ENCODE results near the gene TCEA3.

Gene TCEA3

DNA sequence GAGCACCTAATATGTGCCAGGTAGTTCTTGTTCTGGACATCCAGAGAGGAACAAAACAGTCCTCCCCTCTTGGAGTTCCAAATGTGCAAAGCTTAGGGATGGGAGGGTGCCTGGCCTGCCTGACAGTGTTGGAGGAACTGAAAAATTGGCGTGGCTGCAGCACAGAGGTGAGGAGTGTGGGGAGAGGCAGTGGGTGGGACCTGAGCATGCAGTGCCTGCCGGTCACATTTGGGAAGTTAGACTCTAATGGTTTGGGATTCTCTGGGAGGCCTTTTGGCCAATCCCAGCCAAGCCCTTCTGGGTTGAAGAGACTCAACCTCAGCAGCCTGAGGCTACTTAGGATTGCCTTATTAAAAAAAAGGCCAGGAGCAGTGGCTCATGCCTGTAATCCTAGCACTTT lies 2.3 kb upstream of the TCEA3 start:
- DNase-seq (ENCODE audit: low read depth, low spot score) = no peak
- TF ChIP-seq SUZ12 (IDR thresholded peaks at IDR 0.05; ENCODE audit: extremely low read depth, insufficient read depth, insufficient read length) (no peak), YY1 (IDR thresholded peaks at IDR 0.05; ENCODE audit: insufficient read depth, insufficient read length) (no peak), ZNF274 (IDR thresholded peaks at IDR 0.05; ENCODE audit: low read depth, low read length) (no peak)
- Histone ChIP-seq H3K4me1 (ENCODE audit: insufficient read depth, insufficient read length) (no peaks in the 10 kb centered on the region), H3K27me3 (ENCODE audit: insufficient read depth, insufficient read length) (peaks cover 63% of the 10 kb centered on the region), H3K9ac (ENCODE audit: insufficient read length, low read depth) (no peak overlapping the region), H3K4me3 (ENCODE audit: insufficient read length, low read depth) (no peak overlapping the region), H3K9me3 (ENCODE audit: insufficient read depth, low read length) (no peaks in the 10 kb centered on the region), H3K36me3 (ENCODE audit: insufficient read depth, insufficient read length, low read length) (peaks cover 48% of the 10 kb centered on the region)

DNA sequence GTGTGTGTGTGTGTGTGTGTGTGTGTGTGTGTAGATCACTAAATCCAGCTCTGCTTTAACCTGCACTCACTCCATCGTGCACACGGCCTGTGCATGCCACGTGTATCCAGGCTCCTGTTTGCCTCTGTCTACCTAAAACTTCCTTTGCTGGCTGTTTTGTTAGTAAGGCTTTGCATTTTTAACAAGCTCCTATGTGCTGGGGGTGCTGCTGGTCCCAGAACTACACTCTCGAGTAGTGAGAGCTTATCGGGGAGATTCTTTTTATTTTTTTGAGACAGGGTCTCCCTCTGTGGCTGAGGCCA lies 596 bp upstream of the TCEA3 start:
- no peak overlapping the region for H3K4me3 ChIP-seq (ENCODE audit: insufficient read length, low read depth)
- H3K36me3 ChIP-seq (ENCODE audit: insufficient read depth, insufficient read length, low read length) = peaks cover 32% of the 10 kb centered on the region
- H3K9ac ChIP-seq (ENCODE audit: insufficient read length, low read depth) = peak overlapping the region; percentile 44
- DNase-seq (ENCODE audit: low read depth, low spot score) = no peak
- no peaks in the 10 kb centered on the region for H3K4me1 ChIP-seq (ENCODE audit: insufficient read depth, insufficient read length)
- TF ChIP-seq ZNF274 (IDR thresholded peaks at IDR 0.05; ENCODE audit: low read depth, low read length) (no peak), YY1 (IDR thresholded peaks at IDR 0.05; ENCODE audit: insufficient read depth, insufficient read length) (no peak), SUZ12 (IDR thresholded peaks at IDR 0.05; ENCODE audit: extremely low read depth, insufficient read depth, insufficient read length) (no peak)
- no peaks in the 10 kb centered on the region for H3K9me3 ChIP-seq (ENCODE audit: insufficient read depth, low read length)
- H3K27me3 ChIP-seq (ENCODE audit: insufficient read depth, insufficient read length) = peaks cover 80% of the 10 kb centered on the region

DNA sequence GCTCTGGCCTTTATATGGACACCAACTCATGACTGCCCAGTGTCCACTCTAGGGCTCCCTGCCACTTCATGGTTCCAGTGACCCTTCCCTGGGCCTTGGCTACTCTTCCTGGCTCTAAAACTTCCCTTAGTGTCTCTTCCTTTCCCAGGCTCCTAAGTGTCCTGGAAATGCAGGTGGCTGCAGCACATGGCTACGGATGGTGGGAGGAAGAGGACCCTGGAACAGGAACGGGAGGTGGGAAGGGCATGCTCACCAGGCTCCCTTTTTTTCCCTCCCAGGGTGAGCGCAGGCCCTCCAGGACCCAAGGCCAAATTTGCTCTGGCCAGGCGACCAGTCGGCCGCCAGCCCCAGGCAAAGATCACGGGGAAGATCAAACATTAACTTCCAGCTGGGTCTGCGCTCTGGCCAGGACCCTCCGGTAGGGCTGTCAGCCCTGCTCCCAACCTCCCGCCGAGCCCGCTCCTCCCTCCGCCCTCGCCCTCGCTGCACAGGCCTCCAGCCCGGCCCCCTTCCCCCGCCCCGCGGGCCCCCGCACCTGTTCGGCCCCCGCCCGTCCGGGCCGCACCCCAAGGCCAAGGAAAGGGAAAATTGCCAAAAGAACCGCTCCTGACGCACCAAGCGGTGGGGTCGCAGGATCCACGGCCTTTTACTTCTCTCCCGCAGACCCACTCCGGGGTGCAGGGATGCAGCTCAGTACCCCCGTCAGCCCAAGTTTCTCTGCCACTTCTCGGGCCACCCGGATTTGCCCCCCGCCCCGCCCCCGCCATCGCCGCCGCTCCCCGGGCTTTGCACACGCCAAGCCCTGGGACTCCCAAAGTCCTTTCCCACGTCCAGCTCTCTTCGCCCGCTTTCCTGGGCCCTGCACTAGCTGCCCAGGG lies 894 bp downstream of the TCEA3 start:
- DNase-seq (ENCODE audit: low read depth, low spot score) = no peak
- Histone ChIP-seq H3K9me3 (ENCODE audit: insufficient read depth, low read length) (no peaks in the 10 kb centered on the region), H3K36me3 (ENCODE audit: insufficient read depth, insufficient read length, low read length) (peaks cover 20% of the 10 kb centered on the region), H3K4me3 (ENCODE audit: insufficient read length, low read depth) (peak overlapping the region; percentile 19), H3K27me3 (ENCODE audit: insufficient read depth, insufficient read length) (peaks cover 92% of the 10 kb centered on the region), H3K4me1 (ENCODE audit: insufficient read depth, insufficient read length) (no peaks in the 10 kb centered on the region), H3K9ac (ENCODE audit: insufficient read length, low read depth) (no peak overlapping the region)
- TF ChIP-seq YY1 (IDR thresholded peaks at IDR 0.05; ENCODE audit: insufficient read depth, insufficient read length) (no peak), SUZ12 (IDR thresholded peaks at IDR 0.05; ENCODE audit: extremely low read depth, insufficient read depth, insufficient read length) (no peak), ZNF274 (IDR thresholded peaks at IDR 0.05; ENCODE audit: low read depth, low read length) (no peak)

DNA sequence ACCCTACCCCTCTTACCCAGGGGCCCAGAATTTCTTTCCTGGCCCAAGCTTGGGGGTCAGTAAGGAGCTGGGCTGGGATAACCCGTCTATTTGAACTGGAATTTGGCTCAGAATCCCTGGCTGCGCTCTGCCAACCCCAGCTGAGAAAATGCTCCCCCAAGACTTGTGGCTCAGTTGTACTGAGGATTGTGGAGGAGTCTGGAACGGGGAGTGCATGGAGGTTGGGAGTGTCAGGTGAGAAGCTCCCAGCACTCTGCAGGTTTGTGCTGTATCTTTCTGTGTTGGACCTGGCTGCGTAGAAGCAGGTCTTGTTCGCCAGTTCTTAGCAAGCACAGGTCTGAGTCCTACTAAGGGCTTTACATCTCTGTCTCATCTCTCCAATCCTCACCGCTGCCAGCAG lies 1.6 kb downstream of the TCEA3 start:
- TF ChIP-seq ZNF274 (IDR thresholded peaks at IDR 0.05; ENCODE audit: low read depth, low read length) (no peak), YY1 (IDR thresholded peaks at IDR 0.05; ENCODE audit: insufficient read depth, insufficient read length) (no peak), SUZ12 (IDR thresholded peaks at IDR 0.05; ENCODE audit: extremely low read depth, insufficient read depth, insufficient read length) (no peak)
- Histone ChIP-seq H3K9ac (ENCODE audit: insufficient read length, low read depth) (no peak overlapping the region), H3K27me3 (ENCODE audit: insufficient read depth, insufficient read length) (peaks cover 97% of the 10 kb centered on the region), H3K4me3 (ENCODE audit: insufficient read length, low read depth) (no peak overlapping the region), H3K36me3 (ENCODE audit: insufficient read depth, insufficient read length, low read length) (peaks cover 13% of the 10 kb centered on the region), H3K9me3 (ENCODE audit: insufficient read depth, low read length) (no peaks in the 10 kb centered on the region), H3K4me1 (ENCODE audit: insufficient read depth, insufficient read length) (no peaks in the 10 kb centered on the region)
- DNase-seq (ENCODE audit: low read depth, low spot score) = no peak

DNA sequence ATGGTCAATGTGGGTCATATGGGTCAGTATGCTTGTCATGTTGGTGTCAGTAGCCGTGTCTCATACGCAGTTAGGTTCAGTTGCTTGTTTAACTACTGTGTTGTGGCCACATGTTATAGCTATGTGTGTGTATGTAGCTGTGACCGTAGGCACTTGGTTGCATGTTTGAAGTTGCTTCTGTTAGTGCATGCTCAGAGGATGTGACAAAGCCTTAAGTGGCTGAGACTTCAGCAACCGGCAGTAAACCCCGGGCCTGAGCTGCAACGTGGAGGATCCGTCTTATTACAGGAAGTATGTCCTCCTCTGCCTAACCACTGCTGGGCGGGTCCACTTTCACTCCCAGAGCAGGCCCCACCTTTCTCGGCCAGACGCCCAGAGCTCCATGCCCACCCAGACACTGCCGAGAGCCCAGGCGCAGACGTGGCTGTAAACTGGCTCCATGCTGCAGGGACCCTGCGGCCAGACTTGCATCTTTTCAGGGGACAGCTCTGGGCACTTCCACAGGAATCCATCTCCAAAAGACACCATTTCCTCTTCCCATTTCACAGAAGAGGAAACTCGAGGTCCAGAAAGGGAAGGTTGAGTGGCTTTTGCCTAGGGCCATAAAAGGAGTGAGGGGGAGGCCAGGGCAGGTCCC lies 2.2 kb downstream of the TCEA3 start:
- Histone ChIP-seq H3K9me3 (ENCODE audit: insufficient read depth, low read length) (no peaks in the 10 kb centered on the region), H3K9ac (ENCODE audit: insufficient read length, low read depth) (no peak overlapping the region), H3K27me3 (ENCODE audit: insufficient read depth, insufficient read length) (peaks cover 97% of the 10 kb centered on the region), H3K4me3 (ENCODE audit: insufficient read length, low read depth) (no peak overlapping the region), H3K36me3 (ENCODE audit: insufficient read depth, insufficient read length, low read length) (peaks cover 7% of the 10 kb centered on the region), H3K4me1 (ENCODE audit: insufficient read depth, insufficient read length) (no peaks in the 10 kb centered on the region)
- TF ChIP-seq SUZ12 (IDR thresholded peaks at IDR 0.05; ENCODE audit: extremely low read depth, insufficient read depth, insufficient read length) (no peak), ZNF274 (IDR thresholded peaks at IDR 0.05; ENCODE audit: low read depth, low read length) (no peak), YY1 (IDR thresholded peaks at IDR 0.05; ENCODE audit: insufficient read depth, insufficient read length) (no peak)
- DNase-seq (ENCODE audit: low read depth, low spot score) = no peak

DNA sequence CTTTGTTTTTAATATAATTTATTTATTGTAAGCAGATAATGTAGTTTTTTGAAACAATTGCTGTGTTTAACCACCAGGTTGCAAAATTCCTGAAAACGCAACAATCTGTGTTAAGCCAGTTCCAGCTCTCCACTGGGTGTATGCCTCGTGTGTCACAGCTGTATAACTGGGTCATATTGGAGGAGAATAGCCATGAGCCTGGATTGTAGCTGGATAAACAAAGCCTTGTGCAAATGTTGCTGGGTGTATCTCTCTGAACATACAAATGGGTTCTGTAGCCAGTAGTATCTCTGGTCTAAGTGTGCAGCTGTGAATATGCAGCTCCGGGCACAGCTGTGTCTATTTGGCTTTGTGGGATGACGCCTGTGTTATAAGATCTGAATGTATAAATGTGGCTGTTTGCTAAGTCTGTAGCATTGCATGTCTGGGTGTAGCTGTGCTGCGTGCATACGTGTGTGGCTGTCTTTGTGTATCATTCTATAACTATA lies 2.8 kb downstream of the TCEA3 start:
- H3K4me1 ChIP-seq (ENCODE audit: insufficient read depth, insufficient read length) = no peaks in the 10 kb centered on the region
- H3K9me3 ChIP-seq (ENCODE audit: insufficient read depth, low read length) = no peaks in the 10 kb centered on the region
- TF ChIP-seq ZNF274 (IDR thresholded peaks at IDR 0.05; ENCODE audit: low read depth, low read length) = no peak
- TF ChIP-seq SUZ12 (IDR thresholded peaks at IDR 0.05; ENCODE audit: extremely low read depth, insufficient read depth, insufficient read length) = no peak
- TF ChIP-seq YY1 (IDR thresholded peaks at IDR 0.05; ENCODE audit: insufficient read depth, insufficient read length) = no peak
- DNase-seq (ENCODE audit: low read depth, low spot score) = no peak
- H3K27me3 ChIP-seq (ENCODE audit: insufficient read depth, insufficient read length) = peaks cover 97% of the 10 kb centered on the region
- peaks cover 7% of the 10 kb centered on the region for H3K36me3 ChIP-seq (ENCODE audit: insufficient read depth, insufficient read length, low read length)
- no peak overlapping the region for H3K9ac ChIP-seq (ENCODE audit: insufficient read length, low read depth)
- no peak overlapping the region for H3K4me3 ChIP-seq (ENCODE audit: insufficient read length, low read depth)

DNA sequence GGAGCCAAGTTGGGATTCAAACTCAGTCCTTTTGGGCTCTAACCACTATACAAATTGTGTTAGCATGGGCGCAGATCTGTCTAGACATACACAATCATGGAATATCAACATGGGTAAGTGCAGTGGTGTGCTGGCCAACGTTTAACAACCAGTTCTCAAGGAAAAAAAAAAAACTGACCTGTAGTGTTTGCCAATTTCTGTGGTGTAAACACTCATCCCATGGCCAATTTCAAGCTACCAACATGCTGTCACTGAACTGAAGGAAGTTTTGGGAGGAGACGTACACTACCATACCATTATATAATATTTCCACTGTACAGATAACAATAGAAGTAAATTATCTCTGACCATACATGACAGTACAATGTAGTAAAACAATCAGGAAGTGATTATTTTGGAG lies 3.2 kb downstream of the TCEA3 start:
- H3K4me1 ChIP-seq (ENCODE audit: insufficient read depth, insufficient read length) = no peaks in the 10 kb centered on the region
- H3K4me3 ChIP-seq (ENCODE audit: insufficient read length, low read depth) = no peak overlapping the region
- no peak overlapping the region for H3K9ac ChIP-seq (ENCODE audit: insufficient read length, low read depth)
- DNase-seq (ENCODE audit: low read depth, low spot score) = no peak
- H3K27me3 ChIP-seq (ENCODE audit: insufficient read depth, insufficient read length) = peaks cover 97% of the 10 kb centered on the region
- no peaks in the 10 kb centered on the region for H3K9me3 ChIP-seq (ENCODE audit: insufficient read depth, low read length)
- TF ChIP-seq YY1 (IDR thresholded peaks at IDR 0.05; ENCODE audit: insufficient read depth, insufficient read length) = no peak
- TF ChIP-seq SUZ12 (IDR thresholded peaks at IDR 0.05; ENCODE audit: extremely low read depth, insufficient read depth, insufficient read length) = no peak
- TF ChIP-seq ZNF274 (IDR thresholded peaks at IDR 0.05; ENCODE audit: low read depth, low read length) = no peak
- peaks cover 5% of the 10 kb centered on the region for H3K36me3 ChIP-seq (ENCODE audit: insufficient read depth, insufficient read length, low read length)

Data from NT2/D1 (cell line).